HG03196 (cell line): ENCODE measurements around the gene MPPED1.

Source experiments
- ATAC-seq: cut with Tn5 transposase; IDR thresholded peaks from one replicate; pipeline ENCODE4 v1.9.1; 2021; ENCODE audit not compliant: unreplicated experiment

The MPPED1 gene

GRCh38 chr22:43409800-43410199 is 2.0 kb upstream of the MPPED1 start:
- no peak for ATAC-seq

GRCh38 chr22:43411040-43411868 is 560 bp upstream of the MPPED1 start:
- ATAC-seq, result no peak

- no peak for ATAC-seq
Observed at GRCh38 chr22:43412808-43413795, 1.3 kb downstream of the MPPED1 start.

- no peak for ATAC-seq
Observed at GRCh38 chr22:43413826-43414225, 2.0 kb downstream of the MPPED1 start.

GRCh38 chr22:43415681-43416080 is 3.9 kb downstream of the MPPED1 start:
- ATAC-seq, result no peak

GRCh38 chr22:43417555-43417954 is 5.7 kb downstream of the MPPED1 start:
- ATAC-seq, result no peak

- no peak for ATAC-seq
Observed at GRCh38 chr22:43418079-43418825, 6.4 kb downstream of the MPPED1 start.

- no peak for ATAC-seq
Observed at GRCh38 chr22:43419371-43420080, 7.7 kb downstream of the MPPED1 start.

- no peak for ATAC-seq
Observed at GRCh38 chr22:43421046-43421665, 9.3 kb downstream of the MPPED1 start.

- no peak for ATAC-seq
Observed at GRCh38 chr22:43421914-43422615, 10.3 kb downstream of the MPPED1 start.

GRCh38 chr22:43423046-43423445 is 11.2 kb downstream of the MPPED1 start:
- ATAC-seq, result no peak

GRCh38 chr22:43424201-43424600 is 12.4 kb downstream of the MPPED1 start:
- ATAC-seq, result no peak

- ATAC-seq, result no peak
Observed at GRCh38 chr22:43424666-43425630, 13.1 kb downstream of the MPPED1 start.

- ATAC-seq, result no peak
Observed at GRCh38 chr22:43425976-43426785, 14.4 kb downstream of the MPPED1 start.

- no peak for ATAC-seq
Observed at GRCh38 chr22:43426816-43427215, 15.0 kb downstream of the MPPED1 start.

GRCh38 chr22:43427296-43428004 is 15.6 kb downstream of the MPPED1 start:
- ATAC-seq, result no peak

GRCh38 chr22:43428005-43428485 is 16.2 kb downstream of the MPPED1 start:
- ATAC-seq, result no peak
